Loucy (cell line): ENCODE data around the gene RNF157.
A peak's percentile ranks its signal among the peaks of the same experiment; 100 is the strongest.

Source experiments
- H2AFZ ChIP-seq: fragments of 200-600 bp; sonication (generic); 2 replicates; pipeline ENCODE4 v1.6.0; 2016; ENCODE audit warnings: antibody characterized with exemption, mild to moderate bottlenecking, low read length, moderate library complexity
- H3F3A ChIP-seq: fragments of 200-600 bp; 2 replicates; pipeline ENCODE4 v1.6.0; 2016; ENCODE audit warnings: antibody characterized with exemption, low read depth, mild to moderate bottlenecking
- H3K27me3 ChIP-seq: fragments of 200-600 bp; sonication (generic); 2 replicates; pipeline ENCODE4 v1.6.1; 2014; ENCODE audit warnings: low read length, mild to moderate bottlenecking; ENCODE audit not compliant: insufficient read depth, poor library complexity, severe bottlenecking
- H3K36me3 ChIP-seq: fragments of 200-600 bp; sonication (generic); 2 replicates; pipeline ENCODE4 v1.6.1; 2016; ENCODE audit warnings: low read length; ENCODE audit not compliant: insufficient read depth
- H3K4me1 ChIP-seq: fragments of 200-600 bp; sonication (generic); 2 replicates; pipeline ENCODE4 v1.5.1; 2014; ENCODE audit warnings: low read length, mild to moderate bottlenecking; ENCODE audit not compliant: insufficient read depth, poor library complexity, severe bottlenecking
- H3K4me2 ChIP-seq: fragments of 200-600 bp; sonication (generic); 2 replicates; pipeline ENCODE4 v1.6.0; 2014; ENCODE audit warnings: antibody characterized with exemption, low read length, low read depth, mild to moderate bottlenecking; ENCODE audit not compliant: poor library complexity, severe bottlenecking
- H3K4me3 ChIP-seq: fragments of 200-600 bp; sonication (generic); 2 replicates; pipeline ENCODE4 v1.5.1; 2014; ENCODE audit warnings: low read length, mild to moderate bottlenecking, mixed read lengths; ENCODE audit not compliant: poor library complexity, severe bottlenecking
- H3K79me2 ChIP-seq: fragments of 200-600 bp; sonication (generic); 2 replicates; pipeline ENCODE4 v1.6.1; 2014; ENCODE audit warnings: low read length; ENCODE audit not compliant: insufficient read depth
- H3K9ac ChIP-seq: fragments of 200-600 bp; sonication (generic); 2 replicates; pipeline ENCODE4 v1.6.0; 2014; ENCODE audit warnings: mild to moderate bottlenecking, low read depth, low read length, moderate library complexity; ENCODE audit not compliant: poor library complexity, severe bottlenecking
- H3K9me2 ChIP-seq: fragments of 200-600 bp; sonication (generic); replicated peaks from 2 replicates; pipeline ENCODE4 v1.6.1; 2016; ENCODE audit warnings: low read depth, low read length, mixed read lengths
- H3K9me3 ChIP-seq: fragments of 200-600 bp; sonication (generic); 2 replicates; pipeline ENCODE4 v1.6.1; 2014; ENCODE audit warnings: mild to moderate bottlenecking, antibody characterized with exemption, low read length, low read depth; ENCODE audit not compliant: insufficient read depth
- H4K20me1 ChIP-seq: fragments of 200-600 bp; sonication (generic); 2 replicates; pipeline ENCODE4 v1.6.0; 2014; ENCODE audit warnings: antibody characterized with exemption, low read length, mild to moderate bottlenecking; ENCODE audit not compliant: insufficient read depth, poor library complexity, severe bottlenecking
- EZH2phosphoT487 ChIP-seq: fragments of 200-600 bp; IDR thresholded peaks from 2 replicates; pipeline ENCODE4 v1.6.1; 2018; ENCODE audit warnings: antibody characterized with exemption, mild to moderate bottlenecking, moderate library complexity, borderline replicate concordance
- TF ChIP-seq, protein P1 (sequence below): fragments of 200-600 bp; sonication (generic); conservative IDR thresholded peaks from 2 replicates; pipeline ENCODE4 v1.5.1; 2014; ENCODE audit warnings: mild to moderate bottlenecking, antibody characterized with exemption, low read length

Gene RNF157

DNA sequence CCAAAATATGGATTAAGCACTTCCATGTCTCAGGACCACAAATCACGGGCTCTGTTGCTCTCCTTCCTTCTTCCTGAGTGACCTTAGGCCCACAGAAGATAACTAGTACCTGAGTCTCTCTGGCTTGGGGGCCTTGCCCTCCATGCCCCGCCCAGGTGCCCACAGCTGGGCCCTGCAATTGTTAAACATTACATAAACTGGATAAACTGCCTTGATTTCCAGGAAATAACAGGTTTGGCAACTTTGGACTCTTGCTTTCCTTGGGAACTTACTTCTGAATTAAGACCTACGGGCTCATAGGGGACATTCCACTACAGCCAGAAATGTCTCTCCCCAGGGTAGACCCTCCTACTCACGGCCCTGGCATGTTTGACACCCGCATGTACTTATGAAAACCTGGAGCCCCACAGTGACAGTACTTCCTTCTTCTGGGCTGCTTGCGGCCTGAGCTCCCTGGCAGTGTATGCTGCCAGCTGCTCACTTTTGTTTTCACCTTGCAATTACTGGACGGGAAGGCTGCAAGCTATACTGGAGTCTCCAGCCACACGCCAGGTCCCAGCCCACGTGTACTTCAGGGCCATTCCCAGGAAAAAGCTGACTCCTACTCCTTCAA, 22.5 kb upstream of the RNF157 start:
- Histone ChIP-seq H3K9ac (peak overlapping the region; percentile 25), H3K9me3 (no peaks in the 10 kb centered on the region), H3K4me1 (peaks cover 39% of the 10 kb centered on the region), H3F3A (peaks cover 6% of the 10 kb centered on the region), H3K36me3 (no peaks in the 10 kb centered on the region), H4K20me1 (peaks cover 15% of the 10 kb centered on the region), H3K9me2 (no peaks in the 10 kb centered on the region), H3K4me2 (no peak overlapping the region), H3K79me2 (peaks cover 24% of the 10 kb centered on the region), H2AFZ (peak overlapping the region; percentile 46; the same call in 1 of the 2 replicates), H3K27me3 (no peaks in the 10 kb centered on the region), H3K4me3 (no peak overlapping the region)
- TF ChIP-seq, protein P1, sequence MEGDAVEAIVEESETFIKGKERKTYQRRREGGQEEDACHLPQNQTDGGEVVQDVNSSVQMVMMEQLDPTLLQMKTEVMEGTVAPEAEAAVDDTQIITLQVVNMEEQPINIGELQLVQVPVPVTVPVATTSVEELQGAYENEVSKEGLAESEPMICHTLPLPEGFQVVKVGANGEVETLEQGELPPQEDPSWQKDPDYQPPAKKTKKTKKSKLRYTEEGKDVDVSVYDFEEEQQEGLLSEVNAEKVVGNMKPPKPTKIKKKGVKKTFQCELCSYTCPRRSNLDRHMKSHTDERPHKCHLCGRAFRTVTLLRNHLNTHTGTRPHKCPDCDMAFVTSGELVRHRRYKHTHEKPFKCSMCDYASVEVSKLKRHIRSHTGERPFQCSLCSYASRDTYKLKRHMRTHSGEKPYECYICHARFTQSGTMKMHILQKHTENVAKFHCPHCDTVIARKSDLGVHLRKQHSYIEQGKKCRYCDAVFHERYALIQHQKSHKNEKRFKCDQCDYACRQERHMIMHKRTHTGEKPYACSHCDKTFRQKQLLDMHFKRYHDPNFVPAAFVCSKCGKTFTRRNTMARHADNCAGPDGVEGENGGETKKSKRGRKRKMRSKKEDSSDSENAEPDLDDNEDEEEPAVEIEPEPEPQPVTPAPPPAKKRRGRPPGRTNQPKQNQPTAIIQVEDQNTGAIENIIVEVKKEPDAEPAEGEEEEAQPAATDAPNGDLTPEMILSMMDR: no peak
- TF ChIP-seq EZH2phosphoT487: no peak

DNA sequence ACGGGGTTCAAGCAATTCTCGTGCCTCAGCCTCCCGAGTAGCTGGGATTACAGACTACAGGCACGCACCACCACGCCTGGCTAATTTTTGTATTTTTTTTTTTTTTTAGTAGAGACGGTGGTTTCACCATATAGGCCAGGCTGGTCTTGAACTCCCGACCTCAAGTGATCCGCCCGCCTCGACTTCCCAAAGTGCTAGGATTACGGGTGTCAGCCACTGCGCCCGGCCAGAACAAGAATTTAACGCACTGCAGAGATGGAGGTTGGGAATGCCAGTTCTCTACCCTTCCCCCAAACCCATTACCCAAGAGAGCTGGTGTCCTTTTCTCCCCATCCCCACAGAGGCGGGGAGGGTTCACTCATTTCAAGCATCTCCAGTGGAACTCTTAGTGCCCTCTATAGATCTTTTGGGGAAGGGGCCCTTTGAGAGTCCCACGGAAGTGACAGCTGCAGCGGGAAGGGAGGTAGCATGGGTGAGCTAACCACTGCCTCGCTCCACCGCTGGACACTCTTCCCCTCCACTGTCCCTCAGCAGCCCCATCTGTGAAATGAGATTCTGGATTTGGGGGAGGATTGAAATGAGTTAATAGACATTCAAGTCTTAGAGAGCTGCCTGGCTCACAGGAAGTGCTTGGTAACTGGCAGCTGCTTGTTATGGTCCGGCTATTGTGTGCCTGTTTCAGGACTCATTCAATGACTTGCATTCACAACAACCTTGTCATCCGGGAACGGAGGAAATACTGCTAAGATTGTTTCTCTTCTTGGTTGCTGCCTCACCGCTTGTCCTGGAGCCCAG, 21.3 kb upstream of the RNF157 start:
- Histone ChIP-seq H3K9ac (peak overlapping the region; percentile 8), H3K9me2 (no peaks in the 10 kb centered on the region), H3K4me1 (peaks cover 28% of the 10 kb centered on the region), H3K27me3 (no peaks in the 10 kb centered on the region), H3K4me2 (peak overlapping the region; percentile 9), H3K4me3 (no peak overlapping the region), H2AFZ (peak overlapping the region; percentile 44), H3K36me3 (no peaks in the 10 kb centered on the region), H3F3A (peaks cover 6% of the 10 kb centered on the region), H3K79me2 (peaks cover 12% of the 10 kb centered on the region), H4K20me1 (peaks cover 6% of the 10 kb centered on the region), H3K9me3 (no peaks in the 10 kb centered on the region)
- TF ChIP-seq, protein P1: 0 out of 2 replicates have a peak, but pooled peaks have one; percentile 10
- TF ChIP-seq EZH2phosphoT487: no peak

DNA sequence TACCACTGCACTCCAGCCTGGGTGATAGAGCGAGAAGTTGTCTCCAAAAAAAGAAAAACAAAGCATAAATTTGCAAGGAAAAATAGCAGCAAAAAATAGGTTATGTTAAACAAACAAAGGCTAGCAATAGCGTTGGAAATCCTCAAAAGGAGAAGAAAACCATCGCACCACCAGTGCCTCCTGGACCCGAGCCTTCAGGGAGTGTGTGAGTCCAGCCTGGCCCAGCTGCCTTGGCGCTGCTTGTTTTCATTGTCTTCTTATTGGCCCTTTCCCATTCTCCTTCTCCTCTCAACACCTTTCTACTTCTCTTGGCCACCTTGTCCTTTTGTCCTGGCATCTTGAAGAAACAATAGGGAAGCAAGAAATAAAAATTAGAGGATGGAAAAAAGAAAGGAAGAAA, 20.4 kb upstream of the RNF157 start:
- Histone ChIP-seq H3K4me3 (no peak overlapping the region), H3K4me2 (no peak overlapping the region), H3K9me3 (no peaks in the 10 kb centered on the region), H3K79me2 (peaks cover 3% of the 10 kb centered on the region), H4K20me1 (no peaks in the 10 kb centered on the region), H3K27me3 (no peaks in the 10 kb centered on the region), H2AFZ (0 out of 2 replicates have a peak overlapping the region, but pooled peaks have one; percentile 68), H3K9ac (peak overlapping the region; percentile 38), H3K9me2 (no peaks in the 10 kb centered on the region), H3F3A (peaks cover 6% of the 10 kb centered on the region), H3K4me1 (peaks cover 31% of the 10 kb centered on the region), H3K36me3 (no peaks in the 10 kb centered on the region)
- TF ChIP-seq EZH2phosphoT487: no peak
- TF ChIP-seq, protein P1: no peak
